AG08396 (cell line): ENCODE data around the gene CGB5.
"Not testable (repeated sequence)": the region's sequence is repeated elsewhere in the genome, so short reads cannot be mapped to it uniquely, and the experiment has no call there.

Experiments
- DNase-seq: peaks from one replicate; pipeline ENCODE4 v3.0.0; 2012; ENCODE audit warnings: low spot score, mixed read lengths

CGB5 gene

DNA sequence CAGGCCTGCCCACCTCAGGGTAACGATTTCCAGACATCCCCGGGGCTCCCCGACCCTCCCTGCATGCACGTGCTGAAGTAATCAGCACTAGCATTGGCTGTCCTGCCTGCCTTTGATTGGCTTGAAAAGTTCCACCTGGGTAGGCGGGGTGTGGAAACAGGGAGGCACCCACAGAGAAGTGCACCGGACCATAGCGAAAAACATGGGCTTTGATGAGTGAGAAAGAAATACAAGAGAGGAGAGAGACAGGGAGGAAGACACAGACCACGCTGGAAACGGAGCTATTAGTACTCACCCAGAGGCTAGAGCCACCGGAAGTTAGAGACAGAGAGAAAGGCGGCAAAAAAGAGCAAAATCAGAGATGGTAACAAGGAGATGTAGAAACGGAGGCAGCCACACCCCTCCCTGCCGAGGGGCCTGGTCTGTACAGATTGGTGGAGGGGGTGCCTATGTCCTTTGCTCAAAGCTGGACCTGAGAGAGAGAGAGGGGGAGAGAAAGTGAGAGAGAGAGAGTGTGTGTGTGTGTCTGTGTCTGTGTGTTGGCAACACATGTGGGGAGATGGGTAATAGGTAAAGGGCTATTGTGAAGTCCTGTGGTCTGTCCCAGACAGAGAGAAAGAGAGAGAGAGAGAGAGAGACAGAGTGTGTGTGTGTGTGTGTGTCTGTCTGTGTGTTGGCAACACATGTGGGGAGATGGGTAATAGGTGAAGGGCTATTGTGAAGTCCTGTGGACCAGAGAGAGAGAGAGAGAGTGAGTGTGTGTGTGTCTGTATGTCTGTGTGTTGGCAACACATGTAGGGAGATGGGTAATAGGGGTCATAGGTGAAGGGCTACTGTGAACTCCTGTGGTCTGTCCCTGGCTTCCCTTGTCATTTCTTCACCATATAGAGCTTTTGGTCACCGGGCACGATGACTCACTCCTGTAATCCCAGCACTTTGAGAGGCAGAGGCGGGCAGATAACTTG is 22.4 kb upstream of the CGB5 start:
- no peak for DNase-seq

DNA sequence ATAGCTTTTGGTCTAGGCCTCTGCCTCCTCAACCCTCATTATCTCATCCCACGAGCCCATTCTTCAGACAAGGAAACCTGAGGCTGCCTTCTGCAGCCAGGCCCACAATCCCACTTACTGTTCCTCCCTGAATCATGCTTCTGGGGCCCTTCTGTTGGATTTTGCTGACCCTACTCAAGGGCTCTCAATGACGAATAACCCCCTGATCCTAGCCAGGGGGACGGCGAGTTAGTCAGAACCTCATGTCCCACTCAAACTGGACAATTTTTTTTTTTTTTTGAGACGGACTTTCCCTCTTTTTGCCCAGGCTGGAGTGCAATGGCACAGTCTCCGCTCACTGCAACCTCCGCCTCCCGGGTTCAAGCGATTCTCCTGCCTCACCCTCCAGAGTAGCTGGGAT is 21.5 kb upstream of the CGB5 start:
- no peak for DNase-seq

DNA sequence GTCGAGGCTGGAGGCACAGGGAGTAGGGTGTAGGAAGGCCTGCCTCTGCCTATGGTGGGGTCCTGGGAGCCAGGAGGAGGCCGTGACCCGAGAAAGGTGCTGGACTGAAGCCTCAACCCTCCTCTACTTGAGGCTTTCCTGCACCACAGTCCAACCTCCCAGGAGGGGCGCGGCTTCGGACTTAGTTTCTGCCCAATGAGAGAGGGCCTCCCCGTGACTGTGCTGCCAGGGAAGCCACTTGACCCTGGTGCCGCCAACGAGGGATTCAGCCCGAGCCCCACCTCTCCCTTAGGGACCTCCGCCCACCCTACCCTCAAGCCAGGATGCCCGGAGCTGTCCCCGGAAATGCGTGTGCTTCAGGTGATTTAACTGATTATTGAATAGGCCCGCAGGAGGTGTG is 19.4 kb upstream of the CGB5 start, which contains the start of gene CGB3:
Gene CGB3 (minus strand): TSS at position 101 of the 400 bp plus-strand sequence. CDS start 362 bp downstream, outside the sequence.
- DNase-seq: not testable (repeated sequence)

DNA sequence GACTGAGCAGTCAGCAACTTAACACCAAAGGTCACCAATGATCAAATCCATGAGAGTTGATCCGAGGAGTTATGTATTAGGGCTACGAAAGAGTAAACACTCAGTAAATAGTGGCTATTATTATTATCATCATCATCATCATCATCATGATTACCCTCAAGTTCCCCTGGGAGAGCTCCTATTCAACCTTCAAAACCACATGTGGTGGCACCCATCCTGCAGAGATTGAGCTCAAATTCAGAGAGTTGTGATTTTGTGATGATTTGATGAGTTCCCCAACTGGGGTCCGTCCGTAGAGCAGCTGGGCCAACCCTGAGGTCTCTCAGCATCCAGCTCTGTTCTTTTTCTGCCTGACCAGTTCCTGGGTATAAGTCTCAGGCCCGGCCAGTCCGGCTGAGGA is 18.6 kb upstream of the CGB5 start:
- DNase-seq: not testable (repeated sequence)

DNA sequence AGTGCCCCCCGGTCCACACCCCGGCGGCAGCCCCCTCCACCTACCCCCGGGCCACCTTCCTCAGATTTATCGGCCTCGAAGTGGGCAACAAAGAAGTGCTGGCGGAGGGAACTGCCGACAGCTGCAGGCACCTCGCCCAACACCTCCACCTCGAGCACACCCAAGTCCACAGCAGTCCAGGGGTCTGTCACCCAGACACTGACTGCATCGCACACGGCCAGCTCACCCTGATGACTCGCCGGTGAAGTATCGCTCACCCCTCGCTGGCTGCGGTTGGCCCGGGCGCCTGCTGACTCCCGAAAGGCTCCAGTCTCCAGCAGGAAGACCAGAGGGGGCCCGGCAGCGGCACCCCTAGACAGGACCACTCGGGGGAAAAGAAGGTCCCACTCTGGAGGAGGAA is 18.0 kb upstream of the CGB5 start:
- DNase-seq: not testable (repeated sequence)

DNA sequence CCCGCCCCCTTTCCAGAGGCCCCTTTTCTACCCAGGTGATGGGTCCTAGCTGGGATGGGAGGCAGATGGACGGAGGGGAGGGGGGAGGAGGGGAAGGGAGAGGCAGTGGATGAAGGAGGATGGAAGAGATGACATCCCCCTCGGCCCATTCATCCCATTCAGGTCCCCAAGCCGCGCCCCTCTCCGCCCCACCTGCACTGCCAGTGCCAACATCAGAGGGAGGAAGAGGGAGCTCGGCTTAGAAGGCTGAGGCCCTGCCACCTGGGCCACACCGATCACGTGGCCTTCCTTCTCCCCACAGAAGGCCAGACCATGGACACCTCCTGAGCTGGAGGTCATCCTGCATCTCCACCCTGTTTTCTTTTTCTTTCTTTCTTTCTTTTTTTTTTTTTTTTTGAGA is 15.0 kb upstream of the CGB5 start:
- not testable (repeated sequence) for DNase-seq

DNA sequence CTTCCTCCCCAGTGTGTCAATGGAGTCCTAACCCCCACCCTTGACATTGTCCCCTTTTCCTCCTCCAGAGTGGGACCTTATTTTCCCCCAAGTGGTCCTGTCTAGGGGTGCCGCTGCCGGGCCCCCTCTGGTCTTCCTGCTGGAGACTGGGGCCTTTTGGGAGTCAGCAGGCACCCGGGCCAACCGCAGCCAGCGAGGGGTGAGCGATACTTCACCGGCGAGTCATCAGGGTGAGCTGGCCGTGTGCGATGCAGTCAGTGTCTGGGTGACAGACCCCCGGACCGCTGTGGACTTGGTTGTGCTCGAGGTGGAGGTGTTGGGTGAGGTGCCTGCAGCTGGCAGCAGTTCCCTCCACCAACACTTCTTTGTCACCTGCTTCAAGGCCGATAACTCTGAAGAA is 13.9 kb upstream of the CGB5 start:
- not testable (repeated sequence) for DNase-seq

DNA sequence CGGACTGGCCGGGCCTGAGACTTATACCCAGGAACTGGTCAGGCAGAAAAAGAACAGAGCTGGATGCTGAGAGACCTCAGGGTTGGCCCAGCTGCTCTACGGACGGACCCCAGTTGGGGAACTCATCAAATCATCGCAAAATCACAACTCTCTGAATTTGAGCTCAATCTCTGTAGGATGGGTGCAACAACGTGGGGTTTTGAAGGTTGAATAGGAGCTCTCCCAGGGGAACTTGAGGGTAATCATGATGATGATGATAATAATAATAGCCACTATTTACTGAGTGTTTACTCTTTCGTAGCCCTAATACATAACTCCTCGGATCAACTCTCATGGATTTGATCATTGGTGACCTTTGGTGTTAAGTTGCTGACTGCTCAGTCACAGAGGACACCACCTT is 13.3 kb upstream of the CGB5 start:
- not testable (repeated sequence) for DNase-seq

DNA sequence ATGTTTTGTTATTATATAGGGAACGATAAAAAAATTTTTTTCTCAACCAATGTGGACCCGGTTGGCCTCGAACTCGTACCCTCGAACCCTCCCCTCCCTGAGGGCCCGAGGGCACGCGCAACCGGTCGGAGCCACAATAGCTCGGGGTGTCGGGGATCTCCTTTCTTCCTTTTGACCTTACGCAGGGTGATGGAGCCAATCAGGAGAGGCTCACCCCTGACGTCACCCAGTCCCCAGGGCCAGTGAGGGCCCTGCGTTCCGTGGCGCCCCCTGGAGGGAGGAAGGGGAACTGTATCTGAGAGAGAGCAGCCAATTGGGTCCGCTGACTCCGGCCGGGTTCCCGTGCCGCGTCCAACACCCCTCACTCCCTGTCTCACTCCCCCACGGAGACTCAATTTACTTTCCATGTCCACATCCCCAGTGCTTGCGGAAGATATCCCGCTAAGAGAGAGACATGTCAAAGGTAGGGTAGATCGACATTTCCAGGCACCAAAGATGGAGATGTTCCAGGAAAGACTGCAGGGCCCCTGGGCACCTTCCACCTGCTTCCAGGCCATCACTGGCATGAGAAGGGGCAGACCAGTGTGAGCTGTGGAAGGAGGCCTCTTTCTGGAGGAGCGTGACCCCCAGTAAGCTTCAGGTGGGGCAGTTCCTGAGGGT is 11.9 kb upstream of the CGB5 start, which contains the start of gene CGB2:
Gene CGB2 (plus strand): TSS at position 249 of the 660 bp plus-strand sequence. CDS start 206 bp downstream, at position 455.
- not testable (repeated sequence) for DNase-seq

DNA sequence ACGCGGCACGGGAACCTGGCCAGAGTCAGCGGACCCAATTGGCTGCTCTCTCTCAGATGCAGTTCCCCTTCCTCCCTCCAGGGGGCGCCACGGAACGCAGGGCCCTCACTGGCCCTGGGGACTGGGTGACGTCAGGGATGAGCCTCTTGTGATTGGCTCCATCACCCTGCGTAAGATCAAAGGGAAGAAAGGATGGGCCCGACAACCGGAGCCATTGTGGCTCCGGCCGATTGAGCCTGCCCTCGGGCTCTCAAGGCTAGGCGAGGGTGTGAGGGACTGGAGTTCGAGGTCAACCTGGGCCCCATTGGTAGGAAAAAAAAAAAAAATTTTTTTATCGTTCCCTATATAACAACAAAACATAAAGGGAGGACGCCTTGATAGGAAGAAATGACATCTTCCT is 6.8 kb upstream of the CGB5 start, which contains the start of gene CGB1:
Gene CGB1 (minus strand): TSS at position 81 of the 400 bp plus-strand sequence. CDS start 184 bp downstream, outside the sequence.
- not testable (repeated sequence) for DNase-seq

DNA sequence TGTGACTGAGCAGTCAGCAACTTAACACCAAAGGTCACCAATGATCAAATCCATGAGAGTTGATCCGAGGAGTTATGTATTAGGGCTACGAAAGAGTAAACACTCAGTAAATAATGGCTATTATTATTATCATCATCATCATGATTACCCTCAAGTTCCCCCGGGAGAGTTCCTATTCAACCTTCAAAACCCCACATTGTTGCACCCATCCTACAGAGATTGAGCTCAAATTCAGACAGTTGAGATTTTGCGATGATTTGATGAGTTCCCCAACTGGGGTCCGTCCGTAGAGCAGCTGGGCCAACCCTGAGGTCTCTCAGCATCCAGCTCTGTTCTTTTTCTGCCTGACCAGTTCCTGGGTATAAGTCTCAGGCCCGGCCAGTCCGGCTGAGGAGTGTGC is 5.5 kb upstream of the CGB5 start:
- DNase-seq: not testable (repeated sequence)

DNA sequence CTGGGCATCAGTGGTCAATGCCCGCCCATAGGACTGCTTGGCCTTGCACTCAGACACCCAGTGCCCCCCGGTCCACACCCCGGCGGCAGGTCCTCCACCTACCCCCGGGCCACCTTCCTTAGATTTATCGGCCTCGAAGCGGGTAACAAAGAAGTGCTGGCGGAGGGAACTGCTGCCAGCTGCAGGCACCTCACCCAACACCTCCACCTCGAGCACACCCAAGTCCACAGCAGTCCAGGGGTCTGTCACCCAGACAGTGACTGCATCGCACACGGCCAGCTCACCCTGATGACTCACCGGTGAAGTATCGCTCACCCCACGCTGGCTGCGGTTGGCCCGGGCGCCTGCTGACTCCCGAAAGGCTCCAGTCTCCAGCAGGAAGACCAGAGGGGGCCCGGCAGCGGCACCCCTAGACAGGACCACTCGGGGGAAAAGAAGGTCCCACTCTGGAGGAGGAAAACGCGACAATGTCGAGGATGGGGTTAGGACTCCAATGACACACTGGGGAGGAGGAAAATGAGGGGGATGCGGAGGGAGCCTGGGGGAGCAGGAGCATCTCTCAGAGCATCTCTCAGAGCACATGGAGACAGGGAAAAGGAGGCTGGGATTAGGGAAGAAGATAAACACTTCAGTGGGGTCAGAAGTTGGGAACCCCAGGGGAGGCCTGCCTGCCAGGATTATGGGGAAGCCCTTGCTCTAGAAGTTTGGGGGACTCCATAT is 4.9 kb upstream of the CGB5 start:
- DNase-seq: not testable (repeated sequence)

DNA sequence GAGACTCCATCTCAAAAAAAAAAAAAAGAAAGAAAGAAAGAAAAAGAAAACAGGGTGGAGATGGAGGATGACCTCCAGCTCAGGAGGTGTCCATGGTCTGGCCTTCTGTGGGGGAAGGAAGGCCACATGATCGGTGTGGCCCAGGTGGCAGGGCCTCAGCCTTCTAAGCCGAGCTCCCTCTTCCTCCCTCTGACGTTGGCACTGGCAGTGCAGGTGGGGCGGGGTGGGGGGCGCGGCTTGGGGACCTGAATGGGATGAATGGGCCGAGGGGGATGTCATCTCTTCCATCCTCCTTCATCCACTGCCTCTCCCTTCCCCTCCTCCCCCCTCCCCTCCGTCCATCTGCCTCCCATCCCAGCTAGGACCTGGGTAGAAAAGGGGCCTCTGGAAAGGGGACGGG is 3.9 kb upstream of the CGB5 start:
- not testable (repeated sequence) for DNase-seq

DNA sequence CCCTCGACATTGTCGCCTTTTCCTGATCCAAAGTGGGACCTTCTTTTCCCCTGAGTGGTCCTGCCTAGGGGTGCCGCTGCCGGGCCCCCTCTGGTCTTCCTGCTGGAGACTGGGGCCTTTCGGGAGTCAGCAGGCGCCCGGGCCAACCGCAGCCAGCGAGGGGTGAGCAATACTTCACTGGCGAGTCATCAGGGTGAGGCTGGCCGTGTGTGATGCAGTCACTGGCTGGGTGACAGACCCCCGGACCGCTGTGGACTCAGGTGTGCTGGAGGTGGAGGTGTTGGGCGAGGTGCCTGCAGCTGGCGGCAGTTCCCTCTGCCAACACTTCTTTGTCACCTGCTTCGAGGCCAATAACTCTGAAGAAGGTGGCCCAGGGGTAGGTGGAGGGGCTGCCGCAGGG is 1.5 kb upstream of the CGB5 start:
- DNase-seq: no peak

DNA sequence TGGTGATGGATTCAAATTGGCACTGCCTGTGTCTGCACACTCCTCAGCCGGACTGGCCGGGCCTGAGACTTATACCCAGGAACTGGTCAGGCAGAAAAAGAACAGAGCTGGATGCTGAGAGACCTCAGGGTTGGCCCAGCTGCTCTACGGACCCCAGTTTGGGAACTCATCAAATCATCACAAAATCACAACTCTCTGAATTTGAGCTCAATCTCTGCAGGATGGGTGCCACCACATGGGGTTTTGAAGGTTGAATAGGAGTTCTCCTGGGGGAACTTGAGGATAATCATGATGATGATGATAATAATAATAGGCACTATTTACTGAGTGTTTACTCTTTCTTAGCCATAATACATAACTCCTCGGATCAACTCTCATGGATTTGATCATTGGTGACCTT is 982 bp upstream of the CGB5 start:
- not testable (repeated sequence) for DNase-seq

DNA sequence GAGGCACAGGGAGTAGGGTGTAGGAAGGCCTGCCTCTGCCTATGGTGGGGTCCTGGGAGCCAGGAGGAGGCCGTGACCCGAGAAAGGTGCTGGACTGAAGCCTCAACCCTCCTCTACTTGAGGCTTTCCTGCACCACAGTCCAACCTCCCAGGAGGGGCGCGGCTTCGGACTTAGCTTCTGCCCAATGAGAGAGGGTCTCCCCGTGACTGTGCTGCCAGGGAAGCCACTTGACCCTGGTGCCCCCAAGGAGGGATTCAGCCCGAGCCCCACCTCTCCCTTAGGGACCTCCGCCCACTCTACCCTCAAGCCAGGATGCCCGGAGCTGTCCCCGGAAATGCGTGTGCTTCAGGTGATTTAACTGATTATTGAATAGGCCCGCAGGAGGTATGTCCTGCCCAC is 5.4 kb downstream of the CGB5 start, which contains the start of gene CGB8:
Gene CGB8 (minus strand): TSS at position 101 of the 400 bp plus-strand sequence. CDS start 372 bp downstream, outside the sequence.
- not testable (repeated sequence) for DNase-seq

DNA sequence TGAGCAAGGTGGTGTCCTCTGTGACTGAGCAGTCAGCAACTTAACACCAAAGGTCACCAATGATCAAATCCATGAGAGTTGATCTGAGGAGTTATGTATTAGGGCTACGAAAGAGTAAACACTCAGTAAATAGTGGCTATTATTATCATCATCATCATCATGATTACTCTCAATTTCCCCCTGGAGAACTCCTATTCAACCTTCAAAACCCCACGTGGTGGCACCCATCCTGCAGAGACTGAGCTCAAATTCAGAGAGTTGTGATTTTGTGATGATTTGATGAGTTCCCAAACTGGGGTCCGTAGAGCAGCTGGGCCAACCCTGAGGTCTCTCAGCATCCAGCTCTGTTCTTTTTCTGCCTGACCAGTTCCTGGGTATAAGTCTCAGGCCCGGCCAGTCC is 6.2 kb downstream of the CGB5 start:
- not testable (repeated sequence) for DNase-seq

DNA sequence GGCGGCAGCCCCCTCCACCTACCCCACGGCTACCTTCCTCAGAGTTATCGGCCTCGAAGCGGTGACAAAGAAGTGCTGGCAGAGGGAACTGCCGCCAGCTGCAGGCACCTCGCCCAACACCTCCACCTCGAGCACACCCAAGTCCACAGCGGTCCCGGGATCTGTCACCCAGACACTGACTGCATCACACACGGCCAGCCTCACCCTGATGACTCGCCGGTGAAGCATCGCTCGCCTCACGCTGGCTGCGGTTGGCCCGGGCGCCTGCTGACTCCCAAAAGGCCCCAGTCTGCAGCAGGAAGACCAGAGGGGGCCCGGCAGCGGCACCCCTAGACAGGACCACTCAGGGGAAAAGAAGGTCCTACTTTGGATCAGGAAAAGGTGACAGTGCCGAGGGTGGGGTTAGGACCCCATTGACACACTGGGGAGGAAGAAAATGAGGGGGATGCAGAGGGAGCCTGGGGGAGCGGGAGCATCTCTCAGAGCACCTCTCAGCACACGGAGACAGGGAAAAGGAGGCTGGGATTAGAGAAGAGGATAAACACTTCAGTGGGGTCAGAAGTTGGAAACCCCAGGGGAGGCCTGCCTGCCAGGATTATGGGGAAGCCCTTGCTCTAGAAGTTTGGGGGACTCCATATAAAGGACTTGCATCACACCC is 6.9 kb downstream of the CGB5 start:
- peak; percentile 67 for DNase-seq

DNA sequence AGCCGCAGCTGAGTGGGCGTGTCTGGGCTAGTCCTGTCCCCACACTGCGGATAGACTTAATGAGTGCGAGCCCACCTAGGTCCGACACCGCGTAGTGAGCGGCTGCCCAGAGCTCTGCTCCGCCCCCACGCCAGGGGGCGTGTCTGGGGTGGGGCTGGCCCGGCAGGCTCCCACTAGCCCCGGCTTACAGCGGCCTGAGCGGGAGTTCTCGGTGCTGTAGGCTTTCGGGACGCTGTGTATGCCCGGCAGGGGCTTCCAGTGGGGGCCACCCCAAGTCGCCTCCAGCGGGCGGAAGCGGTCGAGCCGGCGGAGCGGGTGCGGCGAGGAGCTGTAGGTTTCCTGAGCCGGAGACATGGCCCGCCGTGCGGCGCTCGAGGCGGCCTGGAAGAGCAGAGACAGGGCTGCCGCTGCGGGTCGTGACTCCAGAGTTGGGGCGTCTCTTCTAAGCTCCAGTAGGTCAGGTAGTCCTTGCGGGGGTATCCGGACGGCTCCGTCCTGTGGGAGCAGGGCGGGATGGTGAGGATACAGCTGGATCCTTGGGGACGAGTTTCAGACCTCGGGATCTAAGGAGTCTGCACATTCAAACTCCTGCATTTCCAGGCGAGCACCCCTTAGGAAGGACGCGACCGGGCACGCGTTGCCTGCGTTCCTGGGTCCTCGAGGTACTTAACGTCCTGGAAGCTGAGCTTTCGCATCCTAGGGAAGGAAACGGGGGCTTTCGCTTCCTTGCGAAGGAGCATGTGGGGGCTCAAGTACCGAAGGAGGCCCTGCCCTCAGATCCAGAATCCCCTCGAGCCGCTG is 12.7 kb downstream of the CGB5 start:
- peak; percentile 89 for DNase-seq

DNA sequence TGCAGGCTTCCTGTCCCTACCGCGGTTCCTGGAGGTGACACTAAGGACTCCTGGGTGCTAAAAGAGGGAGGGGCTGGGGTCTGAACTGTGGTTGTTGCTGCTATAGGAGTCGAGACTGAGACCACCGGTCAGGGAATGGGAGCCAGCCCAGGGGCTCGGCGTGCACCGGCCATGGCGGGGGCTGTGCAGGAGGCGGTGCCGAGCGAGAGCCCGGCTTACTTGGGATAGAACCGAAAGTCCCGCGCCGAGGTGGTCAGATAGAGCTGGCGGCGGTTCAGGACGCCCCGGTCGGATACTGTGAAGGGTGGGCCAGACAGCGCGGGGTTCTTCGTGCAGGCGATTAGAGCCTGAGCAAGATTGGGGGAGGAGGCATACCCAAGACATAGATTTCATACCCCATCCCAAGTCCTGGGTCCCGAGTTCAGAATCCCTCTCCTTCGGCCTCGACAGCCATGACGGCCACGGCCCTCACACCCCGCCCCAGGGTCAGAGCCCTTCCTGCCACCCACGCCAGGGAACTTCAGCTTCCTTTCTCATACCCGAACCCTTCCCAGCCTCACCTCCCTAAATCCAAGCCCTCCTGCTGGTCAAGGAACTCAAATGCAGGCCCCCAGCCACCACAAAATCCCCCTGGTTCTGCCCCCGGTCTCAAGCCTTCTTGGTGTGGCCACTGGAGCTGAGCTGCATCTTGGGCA is 13.4 kb downstream of the CGB5 start:
- not testable (repeated sequence) for DNase-seq
